Measurements from ENCODE around the gene CPLANE1. TPM values are rescaled to one million over a fixed set of nuclear protein-coding genes. Genes with fewer than 3 reads are reported as not detected.

The CPLANE1 gene
- total RNA-seq, 1 donor from 2014 or later, result 21.8 TPM

GRCh38 chr5:37060030-37060429, 189.1 kb downstream of the CPLANE1 start:
- H3K27me3 Mint-ChIP-seq (ENCODE audit: low read depth, unreplicated experiment), result no peaks in the 10 kb centered on the region
- Histone ChIP-seq H3K9ac (ENCODE audit: low read length) (no peak overlapping the region), H3K9me3 (ENCODE audit: insufficient read depth, low read depth, low read length) (no peaks in the 10 kb centered on the region), H4K20me1 (ENCODE audit: insufficient read depth, low read length) (no peaks in the 10 kb centered on the region), H3K79me2 (ENCODE audit: insufficient read depth, low read length) (no peaks in the 10 kb centered on the region), H3K4me3 (ENCODE audit: insufficient read depth, low read depth, low read length) (no peak overlapping the region), H3K27me3 (ENCODE audit: insufficient read depth, low read length) (no peaks in the 10 kb centered on the region), H3K4me1 (ENCODE audit: insufficient read depth, low read length) (no peaks in the 10 kb centered on the region), H2AFZ (ENCODE audit: low read depth, low read length) (no peak overlapping the region), H3K4me2 (ENCODE audit: low read length) (no peak overlapping the region), H3K27ac (ENCODE audit: low read depth, low read length) (no peak overlapping the region), H3K36me3 (ENCODE audit: insufficient read depth, low read length) (peaks cover 30% of the 10 kb centered on the region)
- no peak for DNase-seq (ENCODE audit: low read depth)
- TF ChIP-seq EZH2 (IDR thresholded peaks at IDR 0.05; ENCODE audit: insufficient read depth, low read length) (no peak), CTCF (IDR thresholded peaks at IDR 0.05; ENCODE audit: insufficient read depth, low read depth, low read length) (no peak)
- H3K4me1 Mint-ChIP-seq (ENCODE audit: low read depth, unreplicated experiment), result no peaks in the 10 kb centered on the region
- H3K4me3 Mint-ChIP-seq (ENCODE audit: unreplicated experiment), result no peak overlapping the region
- no peaks in the 10 kb centered on the region for H3K9me3 Mint-ChIP-seq (ENCODE audit: unreplicated experiment)
- FAIRE-seq, result no peak
- H3K27ac Mint-ChIP-seq (ENCODE audit: unreplicated experiment), result no peak overlapping the region
- peaks cover 2% of the 10 kb centered on the region for H3K36me3 Mint-ChIP-seq (ENCODE audit: low read depth, unreplicated experiment)

- Histone ChIP-seq H3K79me2 (ENCODE audit: insufficient read depth, low read length) (no peaks in the 10 kb centered on the region), H3K27ac (ENCODE audit: low read depth, low read length) (no peak overlapping the region), H3K9me3 (ENCODE audit: insufficient read depth, low read depth, low read length) (no peaks in the 10 kb centered on the region), H3K27me3 (ENCODE audit: insufficient read depth, low read length) (no peaks in the 10 kb centered on the region), H4K20me1 (ENCODE audit: insufficient read depth, low read length) (no peaks in the 10 kb centered on the region), H3K4me1 (ENCODE audit: insufficient read depth, low read length) (no peaks in the 10 kb centered on the region), H2AFZ (ENCODE audit: low read depth, low read length) (no peak overlapping the region), H3K36me3 (ENCODE audit: insufficient read depth, low read length) (peaks cover 26% of the 10 kb centered on the region), H3K9ac (ENCODE audit: low read length) (no peak overlapping the region), H3K4me3 (ENCODE audit: insufficient read depth, low read depth, low read length) (no peak overlapping the region), H3K4me2 (ENCODE audit: low read length) (no peak overlapping the region)
- FAIRE-seq (no peak), DNase-seq (ENCODE audit: low read depth) (no peak)
- Mint-ChIP-seq H3K9me3 (ENCODE audit: unreplicated experiment) (no peaks in the 10 kb centered on the region), H3K27ac (ENCODE audit: unreplicated experiment) (no peak overlapping the region), H3K4me1 (ENCODE audit: low read depth, unreplicated experiment) (no peaks in the 10 kb centered on the region), H3K4me3 (ENCODE audit: unreplicated experiment) (no peak overlapping the region), H3K27me3 (ENCODE audit: low read depth, unreplicated experiment) (no peaks in the 10 kb centered on the region), H3K36me3 (ENCODE audit: low read depth, unreplicated experiment) (peaks cover 4% of the 10 kb centered on the region)
- TF ChIP-seq EZH2 (IDR thresholded peaks at IDR 0.05; ENCODE audit: insufficient read depth, low read length) (no peak), CTCF (IDR thresholded peaks at IDR 0.05; ENCODE audit: insufficient read depth, low read depth, low read length) (no peak)
Observed at GRCh38 chr5:37056762-37057161, 192.4 kb downstream of the CPLANE1 start.

Other genes starting within 250 kb of the CPLANE1 start
- gene NUP155, start 121.7 kb upstream of the CPLANE1 start, total RNA-seq, result 26.7 and 28.8 TPM in 2 replicates
- 31.3 and 34.7 TPM in 2 replicates for gene WDR70, start 129.9 kb upstream of the CPLANE1 start, total RNA-seq

Data from astrocyte (in vitro differentiated cells and primary cell).